ENCODE measurements around the gene MPV17L2.

- TF ChIP-seq POLR2AphosphoS5 (IDR thresholded peaks at IDR 0.05) (no peak), CTCF (IDR thresholded peaks at IDR 0.05; ENCODE audit: poor library complexity, severe bottlenecking) (no peak), SMC3 (conservative IDR thresholded peaks at IDR 0.05; ENCODE audit: poor library complexity) (peak; percentile 47), REST (IDR thresholded peaks at IDR 0.05; ENCODE audit: borderline replicate concordance) (no peak), EZH2 (IDR thresholded peaks at IDR 0.05; ENCODE audit: borderline replicate concordance, insufficient read depth, low read length, poor library complexity, severe bottlenecking) (no peak), TAF1 (IDR thresholded peaks at IDR 0.05; ENCODE audit: low read depth) (no peak), MXI1 (conservative IDR thresholded peaks at IDR 0.05; ENCODE audit: poor library complexity, severe bottlenecking) (peak; percentile 60), RAD21 (conservative IDR thresholded peaks at IDR 0.05) (no peak)
Measured at GRCh38 chr19:18193388-18194180, 566 bp downstream of the MPV17L2 start.
